Lower leg skin (tissue), 3 donors: ENCODE measurements around the gene EIF6.

Experiments used
- POLR2A ChIP-seq, 2 donors: fragments of 450-650 bp; IDR thresholded peaks; one replicate each; pipeline ENCODE4 v1.6.1; 2016 to 2017; ENCODE audit warnings: antibody characterized with exemption in 2 of 2, mild to moderate bottlenecking in 1 of 2, moderate library complexity in 1 of 2
- TF ChIP-seq, protein P1 (sequence below), 3 donors: fragments of 450-650 bp; IDR thresholded peaks; one replicate each; pipeline ENCODE4 v1.5.1; 2016; ENCODE audit warnings: antibody characterized with exemption in 3 of 3, mild to moderate bottlenecking in 3 of 3, moderate library complexity in 2 of 3

DNA sequence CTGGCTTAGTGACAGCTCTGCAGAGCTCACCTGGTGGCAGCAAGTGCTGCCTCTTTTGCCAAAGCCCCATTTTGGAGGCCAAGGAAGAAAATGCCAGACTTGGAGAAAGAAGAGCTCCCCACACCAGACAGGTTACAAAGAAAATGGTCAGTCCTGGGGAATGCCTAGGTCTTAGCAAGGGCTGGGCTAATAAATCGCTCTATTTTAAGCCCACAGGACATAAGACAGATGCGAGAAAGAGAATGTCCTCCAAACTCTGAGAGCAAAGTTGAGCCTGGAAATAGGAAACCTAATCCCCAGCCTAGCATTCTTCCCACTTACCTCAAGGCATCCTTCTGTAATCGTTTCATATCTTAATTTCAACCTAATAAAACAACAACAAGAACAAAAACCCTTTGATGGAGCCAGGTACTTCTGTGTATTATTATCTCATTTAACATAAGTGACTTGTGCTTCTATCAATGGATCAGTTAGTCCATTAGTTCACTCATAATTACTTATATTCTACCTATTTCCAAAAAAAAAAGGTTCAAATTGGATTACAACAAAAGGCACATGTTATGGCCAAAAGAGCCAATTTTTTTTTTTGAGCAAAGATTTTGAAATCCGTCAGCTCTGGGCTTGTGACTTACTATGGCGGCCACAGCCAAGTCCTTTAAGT lies 48.1 kb upstream of the EIF6 start:
- TF ChIP-seq, protein P1, sequence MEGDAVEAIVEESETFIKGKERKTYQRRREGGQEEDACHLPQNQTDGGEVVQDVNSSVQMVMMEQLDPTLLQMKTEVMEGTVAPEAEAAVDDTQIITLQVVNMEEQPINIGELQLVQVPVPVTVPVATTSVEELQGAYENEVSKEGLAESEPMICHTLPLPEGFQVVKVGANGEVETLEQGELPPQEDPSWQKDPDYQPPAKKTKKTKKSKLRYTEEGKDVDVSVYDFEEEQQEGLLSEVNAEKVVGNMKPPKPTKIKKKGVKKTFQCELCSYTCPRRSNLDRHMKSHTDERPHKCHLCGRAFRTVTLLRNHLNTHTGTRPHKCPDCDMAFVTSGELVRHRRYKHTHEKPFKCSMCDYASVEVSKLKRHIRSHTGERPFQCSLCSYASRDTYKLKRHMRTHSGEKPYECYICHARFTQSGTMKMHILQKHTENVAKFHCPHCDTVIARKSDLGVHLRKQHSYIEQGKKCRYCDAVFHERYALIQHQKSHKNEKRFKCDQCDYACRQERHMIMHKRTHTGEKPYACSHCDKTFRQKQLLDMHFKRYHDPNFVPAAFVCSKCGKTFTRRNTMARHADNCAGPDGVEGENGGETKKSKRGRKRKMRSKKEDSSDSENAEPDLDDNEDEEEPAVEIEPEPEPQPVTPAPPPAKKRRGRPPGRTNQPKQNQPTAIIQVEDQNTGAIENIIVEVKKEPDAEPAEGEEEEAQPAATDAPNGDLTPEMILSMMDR (IDR thresholded peaks at IDR 0.05) = no peak
- TF ChIP-seq POLR2A (IDR thresholded peaks at IDR 0.05) = no peak
